Measurements from ENCODE around the gene UIMC1.

- no peak for TF ChIP-seq CTCF (IDR thresholded peaks at IDR 0.05; ENCODE audit: insufficient read depth, low read depth, low read length)
- no peak for TF ChIP-seq EZH2 (IDR thresholded peaks at IDR 0.05; ENCODE audit: insufficient read depth, low read length)
Observed at GRCh38 chr5:176874198-176874780, 132.3 kb downstream of the UIMC1 start.
